HG03175 (cell line): Measurements from ENCODE around the gene FERD3L.

Source experiments
- ATAC-seq: cut with Tn5 transposase; IDR thresholded peaks from one replicate; pipeline ENCODE4 v1.9.1; 2021; ENCODE audit warnings: mild to moderate bottlenecking, moderate library complexity; ENCODE audit not compliant: unreplicated experiment

FERD3L gene

DNA sequence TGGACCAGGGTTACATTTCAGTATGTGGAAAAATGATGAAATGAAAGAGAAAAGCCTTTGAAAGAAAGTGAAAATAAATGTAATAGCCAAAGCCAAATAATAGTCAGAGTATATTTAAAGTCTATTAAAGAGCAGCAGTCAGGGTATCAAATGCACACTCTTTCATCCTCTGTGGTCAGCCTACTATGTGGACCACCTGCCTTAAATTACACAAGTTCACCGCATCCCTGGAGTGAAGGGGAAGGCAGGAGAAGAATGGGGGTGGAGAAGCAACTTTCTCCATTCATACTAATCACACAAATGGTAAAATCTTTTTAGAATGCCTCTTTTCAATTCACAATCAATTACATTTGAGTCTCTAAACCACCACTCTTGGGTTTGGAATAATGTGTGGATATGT, 43.7 kb downstream of the FERD3L start:
- ATAC-seq: no peak

DNA sequence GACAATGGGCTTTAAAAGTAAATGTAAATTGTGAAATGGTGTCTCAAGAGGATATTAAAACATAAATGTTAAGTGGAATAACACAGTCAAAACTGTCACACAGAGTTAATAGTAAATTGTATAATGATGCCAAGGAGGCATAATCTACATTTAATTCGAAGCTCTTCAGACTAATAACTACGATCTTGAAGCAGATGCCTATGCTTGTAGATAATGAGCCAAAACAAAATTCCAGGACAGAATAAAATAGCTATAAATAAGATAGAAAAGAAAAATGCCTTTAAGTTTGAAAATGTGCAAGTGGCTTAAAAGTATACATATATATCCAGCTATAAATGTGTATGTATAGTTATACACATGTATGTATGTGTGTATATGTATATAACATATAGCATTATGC, 45.3 kb downstream of the FERD3L start:
- ATAC-seq: no peak

DNA sequence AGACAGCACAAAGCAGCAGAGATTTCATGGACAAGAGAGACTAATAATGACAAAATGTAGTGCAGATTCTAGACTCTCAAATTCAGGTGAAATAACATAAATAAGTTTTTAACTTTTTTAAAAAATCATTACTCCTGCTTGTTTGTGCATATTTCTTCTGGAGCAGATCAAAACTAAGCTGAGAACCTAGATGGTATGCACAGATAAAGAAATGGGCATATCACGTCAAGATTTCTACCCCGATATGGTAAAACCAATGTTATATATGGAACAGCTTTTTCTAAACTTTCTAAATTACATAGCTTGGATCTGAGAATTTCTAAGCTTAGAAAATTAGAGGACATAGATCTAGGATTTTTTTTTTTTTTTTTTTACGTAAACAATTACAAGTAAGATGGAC, 46.0 kb downstream of the FERD3L start:
- ATAC-seq: no peak

DNA sequence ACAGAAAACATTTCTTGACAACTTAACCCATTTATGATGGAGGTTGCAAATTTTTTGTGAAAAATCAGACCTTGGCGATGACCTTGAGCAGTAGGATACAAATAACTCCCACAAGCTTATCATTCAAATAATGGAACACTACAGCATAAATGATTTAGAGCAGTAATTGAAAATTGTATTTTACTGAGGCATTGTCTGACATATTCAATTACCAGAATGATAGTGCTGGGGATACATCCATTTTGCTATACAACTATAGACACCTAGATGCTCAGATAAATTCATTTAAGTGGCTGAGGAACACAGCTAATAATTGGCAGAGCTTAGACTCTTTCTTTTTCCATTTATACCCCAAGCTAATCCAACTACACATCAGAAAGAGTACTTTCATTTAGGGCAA, 46.7 kb downstream of the FERD3L start:
- no peak for ATAC-seq

DNA sequence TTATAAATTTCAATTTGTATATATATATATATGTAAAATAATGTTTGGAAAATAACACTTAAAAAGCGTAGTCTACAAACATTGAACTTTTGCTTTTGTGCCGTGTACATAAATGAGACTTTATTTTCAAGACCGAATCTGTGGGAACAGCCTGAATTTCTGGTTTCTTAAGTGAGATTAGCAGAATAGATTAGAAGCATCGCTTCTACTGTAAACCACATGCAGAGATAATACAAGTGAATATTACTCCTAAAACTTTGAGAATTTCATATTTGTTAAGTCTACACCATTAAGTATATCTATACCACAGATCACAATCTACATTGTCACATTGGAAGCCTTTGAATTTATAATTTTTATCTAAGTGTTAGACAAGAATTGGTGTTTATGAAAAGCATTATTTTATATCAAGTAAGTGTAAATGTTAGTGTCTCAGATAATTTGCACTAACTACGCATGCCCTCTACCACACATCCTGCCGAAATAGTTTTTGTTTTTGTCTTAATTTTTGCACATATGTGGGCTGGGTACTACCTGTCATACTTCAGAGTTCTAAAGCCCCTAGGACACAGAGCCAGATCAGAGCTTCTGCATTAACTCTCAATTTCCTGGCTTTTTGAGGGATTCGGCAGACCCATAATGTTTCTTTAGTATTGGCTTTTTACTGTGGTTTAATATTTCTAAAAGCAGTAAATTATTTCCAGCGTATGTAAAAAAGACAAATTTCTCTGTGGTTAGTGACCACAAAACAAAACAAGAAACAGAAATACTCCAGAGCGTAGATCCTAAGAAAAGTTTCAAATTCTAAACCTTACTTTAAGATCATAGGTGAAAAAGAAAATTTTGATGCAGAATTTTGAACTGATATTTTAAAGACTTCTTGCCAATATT, 47.8 kb downstream of the FERD3L start:
- no peak for ATAC-seq

DNA sequence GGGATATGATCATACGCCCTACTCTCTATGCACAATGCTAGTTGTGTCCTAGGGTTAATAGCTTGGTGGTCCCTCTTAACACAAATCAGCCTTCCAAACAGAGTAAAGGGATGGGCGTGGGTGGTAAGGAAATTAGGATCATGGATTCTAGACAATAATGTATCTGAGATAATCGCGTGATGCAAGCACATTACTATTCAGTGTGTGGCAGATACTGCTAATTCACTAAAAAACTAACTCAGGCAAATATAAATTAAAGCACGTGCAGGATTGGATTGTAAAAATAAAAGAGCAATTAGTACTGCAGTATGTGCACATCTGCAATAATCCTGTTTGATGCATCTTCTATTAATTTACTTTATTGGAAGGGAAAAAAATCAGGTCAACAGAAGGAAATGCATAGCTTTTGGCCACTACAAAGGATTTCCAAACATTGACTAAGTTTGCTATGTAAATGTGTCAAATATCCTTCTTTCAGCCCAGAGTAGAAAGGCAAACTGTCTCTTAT, 49.8 kb downstream of the FERD3L start:
- ATAC-seq: no peak
